Inflammatory macrophage (primary cell): ENCODE data around the gene SCN9A.

Source experiments
- DNase-seq, 2 donors: peaks; one replicate each; pipeline ENCODE4 v3.0.0-alpha.2; 2020 to 2022

SCN9A gene

GRCh38 chr2:166167449-166167848 lies 208.3 kb downstream of the SCN9A start:
- DNase-seq, result no peak

DNA sequence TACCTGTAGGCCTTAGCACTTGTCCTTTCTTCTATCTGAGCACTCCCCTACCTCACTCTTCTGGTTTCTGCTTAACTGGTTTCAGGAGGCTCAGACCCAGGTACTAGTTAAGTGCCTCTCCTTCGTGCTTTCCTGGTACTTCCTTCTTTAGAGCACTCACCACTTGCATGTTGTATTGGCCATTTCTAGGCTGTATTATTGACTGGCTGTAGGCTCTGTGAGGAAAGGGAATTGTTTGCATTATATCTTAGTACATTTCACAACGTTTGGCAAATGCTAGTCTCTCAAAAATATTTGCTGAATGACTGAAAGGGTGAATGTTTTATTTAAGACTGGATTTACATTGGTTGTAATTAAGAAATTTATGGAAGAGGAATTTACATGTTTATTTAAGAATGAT lies 212.0 kb downstream of the SCN9A start:
- DNase-seq, result no peak

DNA sequence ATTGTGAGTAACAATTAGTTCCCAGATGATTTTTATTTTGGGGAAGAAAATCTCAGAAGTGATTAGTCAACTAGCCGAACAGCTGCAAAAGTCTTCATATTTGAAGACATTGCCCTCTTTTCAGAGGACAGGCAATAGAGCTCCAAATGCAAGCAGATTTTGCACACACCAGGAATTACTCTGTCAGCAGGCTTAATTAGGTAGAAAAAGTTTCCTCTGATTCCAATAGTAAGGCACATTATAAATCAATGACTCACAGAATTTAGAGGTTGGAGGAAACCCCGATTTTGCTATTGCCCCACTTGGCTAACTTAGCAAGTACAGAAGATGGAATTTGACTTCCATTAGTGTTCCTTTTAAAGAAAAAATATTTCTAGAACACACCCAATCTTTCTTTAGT lies 217.2 kb downstream of the SCN9A start:
- no peak for DNase-seq

GRCh38 chr2:166157578-166157977 lies 218.2 kb downstream of the SCN9A start:
- DNase-seq, result no peak

DNA sequence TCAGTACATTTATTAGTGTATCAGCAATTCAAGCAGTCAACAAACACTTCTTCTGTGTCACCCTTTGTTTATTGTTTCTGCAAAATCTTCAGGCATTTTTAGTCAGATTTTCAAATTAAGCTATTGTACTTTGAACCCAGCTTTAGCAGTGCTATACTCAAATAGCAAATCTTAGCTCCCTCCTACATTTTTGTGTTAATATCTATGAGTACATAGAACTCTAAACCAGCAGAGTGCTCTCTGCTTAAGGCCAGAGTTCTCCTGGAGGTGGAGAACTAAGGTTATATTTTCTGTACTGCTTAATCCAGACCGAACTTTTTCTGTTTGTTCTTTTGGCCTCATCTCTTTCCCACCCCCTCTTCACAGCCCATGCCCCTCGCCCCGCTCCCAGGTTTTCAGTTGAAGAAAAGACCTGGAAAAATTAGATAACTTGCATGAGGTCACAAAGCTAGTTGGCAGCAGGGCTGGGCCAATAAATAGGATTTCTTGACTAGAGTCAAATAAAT lies 218.7 kb downstream of the SCN9A start:
- no peak for DNase-seq

GRCh38 chr2:166155589-166155988 lies 220.2 kb downstream of the SCN9A start:
- no peak for DNase-seq

GRCh38 chr2:166154685-166155338 lies 220.9 kb downstream of the SCN9A start:
- DNase-seq, result no peak

- DNase-seq, result no peak
Observed at GRCh38 chr2:166152064-166152463, 223.7 kb downstream of the SCN9A start.

- DNase-seq, result no peak
Observed at GRCh38 chr2:166148500-166149400, 227.0 kb downstream of the SCN9A start.

- DNase-seq, result no peak
Observed at GRCh38 chr2:166147883-166148282, 227.9 kb downstream of the SCN9A start.
